Stimulated activated CD4-positive, alpha-beta T cell treated with anti-CD3 and anti-CD28 coated beads, Interleukin-1b, Interleukin-23, amount 100 ng/mL, for 24 hours (primary cell): ENCODE data around the gene GCH1.
"Not testable (repeated sequence)": the region's sequence is repeated elsewhere in the genome, so short reads cannot be mapped to it uniquely, and the experiment has no call there.

Experiments
- DNase-seq, 4 experiments: peaks; one replicate each; pipeline ENCODE4 v3.0.0-alpha.2; 2020; ENCODE audit warnings: low read depth in 4 of 4, low spot score in 1 of 4

The GCH1 gene

DNA sequence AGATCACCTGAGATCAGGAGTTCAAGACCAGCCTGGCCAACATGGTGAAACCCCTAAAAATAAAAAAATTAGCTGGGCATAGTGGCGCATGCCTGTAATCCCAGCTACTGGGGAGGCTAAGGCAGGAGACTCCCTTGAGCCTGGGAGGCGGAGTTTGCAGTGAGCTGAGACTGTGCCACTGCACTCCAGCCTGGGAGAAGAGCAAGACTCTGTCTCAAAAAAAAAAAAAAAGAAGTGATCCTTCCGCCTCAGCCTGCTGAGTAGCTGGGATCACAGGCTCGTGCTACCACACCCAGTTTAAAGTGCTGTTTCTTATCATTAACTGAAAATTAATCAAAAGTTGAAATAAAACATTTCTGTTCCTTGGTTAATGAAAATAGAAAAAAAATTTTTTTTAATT is 6.3 kb upstream of the GCH1 start:
- not testable (repeated sequence) for DNase-seq

DNA sequence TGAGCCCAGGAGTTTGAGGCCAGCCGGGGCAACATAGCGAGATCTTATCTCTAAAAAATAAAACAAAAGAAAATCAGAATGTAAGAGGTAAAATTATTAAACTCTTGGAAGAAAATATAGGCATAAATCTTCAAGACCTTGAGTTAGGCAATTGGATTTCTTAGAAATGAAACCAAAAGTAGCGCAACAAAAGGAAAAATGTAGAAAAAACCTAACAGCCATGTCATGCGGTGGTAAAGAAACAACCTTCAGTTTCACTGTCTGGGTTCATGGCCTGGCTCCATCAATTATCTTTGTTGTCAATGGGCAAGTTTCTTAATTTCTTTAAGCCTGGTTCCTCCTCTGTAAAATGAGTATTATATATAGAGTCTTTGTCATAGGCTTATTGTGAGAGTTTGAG is 5.6 kb upstream of the GCH1 start:
- no peak for DNase-seq

DNA sequence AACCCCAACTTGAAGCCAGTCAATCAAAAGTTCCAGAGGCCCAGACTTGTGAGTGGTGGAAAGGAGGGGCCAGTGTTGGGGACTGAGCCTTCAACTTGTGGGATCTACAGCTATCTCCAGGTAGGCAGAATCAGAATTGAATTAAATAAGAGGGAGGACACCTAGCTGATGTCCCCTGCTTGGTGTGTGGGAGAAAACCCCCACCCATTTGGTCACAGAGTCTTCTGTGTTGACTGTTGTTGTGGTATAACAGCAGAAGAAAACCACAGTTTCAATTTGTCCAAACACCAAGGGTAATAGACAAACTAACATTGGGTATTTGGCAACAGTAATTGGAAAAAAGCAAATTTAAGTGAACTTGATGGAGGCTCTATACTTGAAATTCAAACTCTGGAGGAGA is 3.4 kb upstream of the GCH1 start:
- no peak for DNase-seq

DNA sequence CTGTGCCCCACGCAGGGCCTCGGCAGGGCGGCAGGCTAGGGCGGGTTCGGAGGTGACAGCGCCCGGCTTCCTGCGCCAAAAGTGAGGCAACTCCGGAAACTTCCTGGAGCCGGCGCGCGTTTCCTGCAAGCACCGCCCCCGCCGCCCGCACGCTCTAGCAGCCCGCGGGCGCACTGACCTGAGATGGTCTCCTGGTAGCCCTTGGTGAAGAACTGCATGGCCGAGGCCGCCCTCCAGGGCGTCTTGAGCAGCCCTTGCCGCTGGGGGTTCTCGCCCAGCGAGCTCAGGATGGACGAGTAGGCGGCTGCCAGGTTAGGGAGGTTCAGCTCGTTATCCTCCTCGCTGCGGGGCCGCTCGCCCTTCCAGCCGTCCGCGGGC is 494 bp downstream of the GCH1 start:
- peak; percentile 39 to 69 (median 56) for DNase-seq

DNA sequence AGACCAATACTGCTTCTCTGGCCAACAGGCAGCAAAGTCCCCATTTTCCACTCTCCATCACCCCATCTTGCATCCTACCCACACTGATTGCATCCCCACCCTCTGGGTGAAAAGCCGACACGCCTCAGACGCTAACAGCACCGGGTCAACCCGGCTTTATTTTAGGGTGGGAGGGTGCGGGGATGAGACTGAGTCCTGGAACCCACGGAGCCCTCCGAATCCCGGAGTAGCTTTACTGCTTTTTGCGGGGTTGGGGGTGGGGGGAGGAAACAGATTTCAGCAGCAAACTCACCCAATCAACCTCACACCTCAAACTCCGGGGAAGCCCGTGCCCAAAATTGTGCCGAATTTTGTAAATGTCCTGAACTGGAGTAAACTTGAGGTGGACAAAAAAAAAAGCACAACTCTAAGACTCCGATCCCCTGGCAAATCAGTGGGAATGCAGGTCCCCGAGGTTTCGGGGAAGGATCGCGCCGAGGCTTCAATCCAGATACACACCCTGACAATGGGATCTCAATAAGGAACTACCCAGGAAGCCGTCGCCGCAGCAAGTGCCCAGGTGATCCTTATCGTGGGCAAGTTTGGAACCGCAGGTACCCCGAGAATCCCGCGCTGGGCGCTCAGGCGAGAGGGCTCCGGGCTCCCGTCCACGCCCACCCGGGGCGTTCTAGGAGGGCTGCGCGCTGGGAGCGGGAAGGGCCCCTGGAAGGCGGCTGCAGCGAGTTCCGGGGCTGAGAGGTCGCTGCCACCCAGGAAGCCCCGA is 1.1 kb downstream of the GCH1 start:
- DNase-seq: no peak

DNA sequence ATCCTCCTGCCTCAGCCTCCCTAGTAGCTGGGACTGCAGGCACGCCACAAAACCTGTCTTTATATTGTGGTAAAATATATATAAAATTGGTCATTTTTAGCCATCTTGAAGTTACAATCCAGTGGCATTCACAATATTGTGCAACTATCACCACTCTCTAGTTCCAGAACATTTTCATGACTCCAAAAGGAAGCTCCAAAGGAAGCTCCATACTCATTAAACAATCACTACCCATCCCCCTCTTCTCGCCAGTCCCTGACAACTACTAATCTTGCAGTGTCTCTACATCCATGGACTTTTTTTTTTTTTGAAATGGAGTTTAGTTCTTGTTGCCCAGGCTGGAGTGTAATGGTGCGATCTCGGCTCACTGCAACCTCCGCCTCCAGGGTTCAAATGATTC is 3.1 kb downstream of the GCH1 start:
- DNase-seq: no peak

DNA sequence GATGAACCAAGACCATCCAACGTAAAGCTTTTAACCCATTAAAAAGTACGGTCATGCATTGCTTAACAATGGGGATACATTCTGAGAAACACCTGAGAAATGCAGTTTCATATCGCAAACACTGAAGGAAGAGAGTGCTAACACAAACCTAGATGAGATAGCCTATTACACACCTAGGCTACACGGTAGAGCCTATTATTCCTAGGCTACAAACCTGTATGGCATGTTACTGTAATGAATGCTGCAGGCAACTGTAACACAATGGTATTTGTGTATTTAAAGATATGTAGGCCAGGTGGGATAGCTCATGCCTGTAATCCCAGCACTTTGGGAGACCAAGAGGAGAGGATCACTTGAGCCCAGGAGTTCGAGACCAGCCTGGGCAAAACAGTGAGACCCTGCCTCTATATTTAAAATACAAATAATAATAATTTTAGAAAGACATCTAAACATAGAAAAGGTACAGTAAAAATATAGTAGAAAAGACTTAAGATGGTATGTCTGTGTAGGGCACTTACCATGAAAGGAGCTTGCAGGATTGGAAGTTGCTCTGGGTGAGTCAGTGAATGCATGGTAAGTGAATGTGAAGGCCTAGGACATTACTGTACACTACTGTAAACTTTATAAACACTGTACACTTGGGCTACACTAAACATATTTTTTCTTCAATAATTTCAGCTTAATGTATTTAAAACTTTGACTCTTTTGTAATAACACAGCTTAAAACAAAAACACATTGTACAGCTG is 4.6 kb downstream of the GCH1 start:
- not testable (repeated sequence) for DNase-seq

DNA sequence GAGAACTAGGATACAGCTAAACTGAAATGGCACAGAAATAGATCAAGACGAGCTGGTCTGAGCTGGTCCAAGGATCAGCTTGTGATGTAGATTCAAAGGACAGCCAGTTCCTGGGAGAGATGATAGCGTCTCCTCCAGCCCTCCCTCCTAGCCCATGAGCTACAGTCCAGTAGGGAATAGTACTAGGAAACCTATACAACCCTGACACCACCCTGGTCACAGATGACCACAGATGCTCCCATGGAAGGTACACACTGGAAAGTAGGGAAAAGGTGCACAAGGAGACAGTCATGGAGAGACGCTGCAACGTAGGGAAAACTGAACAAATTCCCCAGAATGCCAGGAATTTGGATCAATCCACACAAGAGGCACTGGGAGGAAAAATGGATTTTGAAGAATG is 6.9 kb downstream of the GCH1 start:
- no peak for DNase-seq

DNA sequence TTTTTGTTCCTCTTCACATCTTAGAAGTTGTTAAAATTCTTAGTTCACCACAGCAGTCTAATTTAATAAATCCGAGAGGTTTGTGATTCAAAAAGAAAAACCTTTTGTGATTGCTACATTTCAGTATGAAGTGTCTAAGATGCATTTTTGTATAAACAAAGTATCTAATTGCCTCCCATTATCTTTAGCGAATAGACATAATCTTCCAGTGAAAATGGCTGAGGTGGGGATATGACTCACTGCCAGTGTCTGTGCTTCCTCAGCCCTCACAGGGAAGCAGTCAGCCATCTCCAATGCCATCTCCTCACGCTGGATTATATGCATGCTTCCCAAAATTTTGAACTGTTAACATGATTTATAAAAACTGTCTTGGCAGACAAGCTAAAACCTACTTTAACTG is 7.6 kb downstream of the GCH1 start:
- DNase-seq: no peak

DNA sequence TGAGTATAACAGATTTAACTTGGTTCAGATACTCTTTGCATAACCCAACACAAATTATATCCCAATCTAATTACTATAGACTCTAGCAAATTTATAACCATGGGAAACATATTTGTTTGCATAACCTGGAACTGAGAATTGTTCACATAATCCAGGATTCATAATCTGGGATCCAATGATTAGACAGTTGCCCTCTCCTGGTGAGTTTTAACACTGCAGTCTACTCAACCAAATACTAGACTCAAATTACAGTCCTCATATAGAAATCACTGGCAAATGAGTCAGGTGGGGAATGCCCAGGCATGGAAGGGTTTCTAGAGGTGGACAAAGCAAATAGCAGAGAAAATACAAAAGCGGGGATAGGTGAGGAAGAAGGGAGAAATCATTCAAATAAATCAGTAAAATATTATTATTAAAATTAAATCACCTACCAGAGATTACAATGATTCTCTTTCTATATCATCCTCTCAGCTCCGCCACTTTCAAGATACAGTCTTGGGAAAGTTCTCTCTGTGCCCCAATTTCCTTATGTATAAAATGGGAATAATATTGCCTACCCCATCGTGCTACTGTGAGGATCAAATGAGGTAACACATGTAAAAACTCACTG is 9.4 kb downstream of the GCH1 start:
- DNase-seq: no peak

DNA sequence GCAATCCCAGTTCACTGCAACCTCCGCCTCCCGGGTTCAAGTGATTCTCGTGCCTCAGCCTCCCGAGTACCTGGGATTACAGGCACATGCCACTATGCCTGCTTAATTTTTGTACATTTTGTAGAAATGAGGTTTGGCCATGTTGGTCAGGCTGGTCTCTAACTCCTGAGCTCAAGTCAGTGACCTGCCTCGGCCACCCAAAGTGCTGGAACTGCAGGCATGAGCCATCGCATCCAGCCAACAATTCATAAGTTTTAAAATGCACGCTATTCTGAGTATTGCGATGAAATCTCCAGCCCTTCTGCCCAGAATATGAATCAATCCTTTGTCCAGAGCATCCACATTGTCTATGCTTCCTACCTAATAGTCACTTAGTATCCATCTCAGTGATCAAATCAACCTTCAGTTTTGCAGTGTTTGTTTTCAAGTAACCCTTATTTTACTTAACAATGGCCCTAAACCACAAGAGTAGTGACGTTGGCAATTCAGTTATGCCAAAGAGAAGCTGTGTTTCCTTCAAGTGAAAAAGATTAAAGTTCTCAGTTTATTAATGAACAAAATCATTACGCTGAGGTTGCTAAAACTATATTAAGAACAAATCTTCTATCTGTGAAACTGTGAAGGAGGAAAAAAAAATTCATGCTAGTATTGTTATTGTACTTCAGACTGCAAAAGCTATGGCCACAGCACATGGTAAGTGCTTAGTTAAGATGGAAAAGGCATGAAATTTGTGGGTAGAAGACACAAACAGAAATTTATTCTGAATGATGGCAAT is 11.0 kb downstream of the GCH1 start:
- DNase-seq: no peak

DNA sequence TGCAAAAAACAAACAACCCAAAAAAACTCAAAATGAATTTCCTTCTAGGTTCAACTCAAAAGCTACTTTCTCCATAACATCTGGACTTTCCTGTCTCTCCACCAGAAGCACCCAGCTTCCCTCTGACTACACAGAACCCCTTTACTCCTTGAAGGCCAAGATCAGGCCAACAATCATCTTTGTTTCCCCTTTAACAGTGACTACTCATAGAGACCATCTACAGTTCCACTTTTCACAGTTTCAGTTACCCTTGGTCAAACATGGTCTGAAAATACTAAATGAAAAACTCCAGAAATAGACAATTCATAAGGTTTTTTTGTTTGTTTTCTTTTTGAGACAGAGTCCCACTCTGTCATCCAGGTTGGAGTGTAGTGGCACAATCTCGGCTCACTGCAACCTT is 11.8 kb downstream of the GCH1 start:
- no peak for DNase-seq

DNA sequence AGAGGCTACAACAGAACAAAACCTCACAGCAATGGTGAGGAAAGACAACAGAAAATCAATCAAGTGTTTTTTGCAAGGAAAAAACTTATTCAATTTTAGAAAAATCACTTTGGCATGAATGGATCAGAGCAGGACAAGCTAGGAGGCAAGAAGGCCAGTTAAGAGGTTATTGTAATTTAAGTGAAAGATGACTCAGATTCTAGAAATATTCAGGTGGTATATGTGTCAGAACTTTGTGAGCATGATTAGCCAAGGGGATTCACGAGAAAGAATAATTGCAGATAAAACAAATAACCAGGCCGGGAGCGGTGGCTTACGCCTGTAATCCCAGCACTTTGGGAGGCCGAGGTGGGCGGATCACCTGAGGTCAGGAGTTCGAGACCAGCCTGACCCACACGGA is 12.7 kb downstream of the GCH1 start:
- DNase-seq: no peak

DNA sequence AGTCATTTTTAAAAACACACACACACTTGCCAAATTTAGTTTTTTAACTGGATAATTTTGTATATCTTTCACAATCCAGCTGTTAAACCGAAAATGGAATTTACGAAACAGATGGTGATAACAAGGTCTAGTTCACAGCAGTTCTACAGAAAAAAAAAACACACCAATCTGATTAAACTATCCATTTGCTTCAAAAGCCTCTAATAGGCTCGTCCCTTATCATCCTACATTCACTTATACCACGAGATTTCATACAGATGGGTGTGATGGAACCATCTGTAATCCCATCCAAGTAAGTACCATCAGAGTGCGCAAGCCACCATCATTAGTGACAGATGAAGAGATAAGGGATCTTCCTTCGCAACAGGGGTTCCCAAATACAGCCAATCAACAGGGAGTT is 20.1 kb downstream of the GCH1 start:
- DNase-seq: no peak

DNA sequence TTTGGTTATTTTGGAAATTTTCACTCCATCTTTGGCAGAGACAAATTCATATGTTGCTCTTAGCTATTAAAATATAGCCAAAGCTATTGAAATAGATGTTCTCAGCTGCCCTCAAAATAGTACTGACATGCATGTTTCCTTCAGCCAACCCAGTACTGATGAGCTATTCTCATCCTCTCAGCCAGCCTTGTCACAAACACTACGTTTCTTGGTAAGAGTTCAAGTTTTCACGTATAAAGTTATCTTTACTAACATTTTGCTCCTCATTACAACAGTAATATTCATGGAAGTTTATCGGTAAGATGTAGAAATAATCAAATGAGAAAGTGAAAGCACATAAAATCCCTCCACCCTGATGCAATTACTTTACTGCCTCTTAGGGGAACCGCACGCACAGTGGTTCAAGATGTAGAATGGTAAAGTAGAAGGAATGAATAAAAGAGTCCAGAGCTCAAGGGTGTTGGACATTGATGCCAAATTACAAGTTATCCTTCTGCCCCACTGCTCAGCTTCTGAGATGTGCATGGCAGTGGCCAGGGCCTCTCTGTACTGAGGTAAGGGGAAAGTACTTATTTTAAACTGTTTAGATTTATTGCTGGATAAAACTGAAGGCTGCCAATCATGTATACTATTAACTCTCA is 20.7 kb downstream of the GCH1 start:
- DNase-seq: no peak

DNA sequence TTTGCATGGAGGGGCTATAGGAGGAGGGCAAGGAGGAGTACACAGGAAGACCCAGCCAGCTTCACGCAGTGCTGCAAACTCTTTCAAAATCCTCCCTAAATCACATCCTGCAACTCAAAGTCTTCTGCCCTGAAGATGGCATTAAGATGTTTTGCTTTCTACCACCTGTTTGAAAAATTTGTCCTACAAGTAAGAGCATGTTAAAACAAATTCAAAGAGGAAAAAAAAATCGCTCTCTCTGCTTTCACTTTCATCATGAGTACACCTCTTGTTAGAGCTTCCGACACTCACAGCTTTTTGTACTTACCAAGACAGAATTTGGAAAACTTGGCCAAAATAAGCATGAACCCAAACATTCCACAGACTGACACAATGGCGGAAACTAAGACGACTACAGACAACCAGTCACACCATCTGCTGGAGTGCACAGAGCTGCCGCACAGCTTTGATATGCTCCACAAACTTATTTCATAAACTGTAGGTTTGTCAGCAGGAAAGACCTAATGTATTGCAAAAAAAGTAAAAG is 21.3 kb downstream of the GCH1 start:
- no peak for DNase-seq

DNA sequence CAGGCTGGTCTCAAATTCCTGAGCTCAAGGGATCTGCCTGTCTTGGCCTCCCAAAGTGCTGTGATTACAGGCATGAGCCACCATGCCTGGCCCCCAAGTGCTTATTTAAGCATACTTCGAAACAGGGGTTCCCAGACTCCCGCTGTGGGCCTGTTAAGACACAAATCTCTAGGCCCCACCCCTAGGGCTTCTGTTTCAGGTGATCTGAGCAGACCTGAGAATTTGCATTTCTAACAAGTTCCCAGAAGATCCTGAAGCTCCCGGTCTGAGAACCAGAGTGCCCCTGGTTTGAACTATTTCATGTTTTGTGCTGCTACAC is 25.0 kb downstream of the GCH1 start:
- DNase-seq: no peak

DNA sequence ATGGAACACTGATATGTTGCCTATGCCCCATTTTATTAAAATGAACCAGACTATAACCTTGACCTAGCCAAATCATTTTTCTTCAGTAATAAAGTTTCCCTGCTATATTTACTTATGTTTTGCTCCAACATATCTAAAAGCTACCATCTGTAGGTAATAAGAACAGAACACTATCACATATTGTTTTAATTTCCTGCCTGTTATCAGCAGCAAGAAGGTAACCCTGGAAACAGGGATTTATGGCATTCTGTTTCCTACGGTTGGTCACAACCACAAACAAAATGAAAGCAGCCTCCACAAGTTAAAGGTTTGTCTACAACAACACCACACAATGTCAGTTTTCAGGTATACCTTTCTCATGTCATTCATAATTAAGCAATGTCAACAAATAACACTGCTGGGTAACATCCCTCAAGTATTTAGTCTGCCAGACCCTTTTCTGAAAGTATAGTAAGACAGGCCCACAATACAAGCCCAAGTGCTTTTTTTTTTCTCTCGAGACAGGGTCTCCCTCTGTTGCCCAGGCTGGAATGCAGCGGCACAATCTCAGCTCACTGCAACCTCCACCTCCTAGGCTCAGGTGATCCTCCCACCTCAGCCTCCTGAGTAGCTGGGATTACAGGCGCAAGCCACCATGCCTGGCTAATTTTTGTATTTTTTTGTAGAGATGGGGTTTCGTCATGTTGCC is 25.5 kb downstream of the GCH1 start:
- DNase-seq: no peak

DNA sequence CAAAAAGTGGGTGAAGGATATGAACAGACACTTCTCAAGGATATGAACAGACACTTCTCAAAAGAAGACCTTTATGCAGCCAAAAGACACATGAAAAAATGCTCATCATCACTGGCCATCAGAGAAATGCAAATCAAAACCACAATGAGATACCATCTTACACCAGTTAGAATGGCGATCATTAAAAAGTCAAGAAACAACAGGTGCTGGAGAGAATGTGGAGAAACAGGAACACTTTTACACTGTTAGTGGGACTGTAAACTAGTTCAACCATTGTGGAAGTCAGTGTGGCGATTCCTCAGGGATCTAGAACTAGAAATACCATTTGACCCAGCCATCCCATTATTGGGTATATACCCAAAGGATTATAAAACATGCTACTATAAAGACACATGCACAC is 27.0 kb downstream of the GCH1 start:
- not testable (repeated sequence) for DNase-seq
